Spleen (tissue), 7 donors: ENCODE measurements around the gene DRAM1.

Experiments
- POLR2A ChIP-seq, 3 donors: fragments of 450-650 bp; IDR thresholded peaks; one replicate each; pipeline ENCODE4 v1.5.1; 2017; ENCODE audit warnings: antibody characterized with exemption in 3 of 3, mild to moderate bottlenecking in 1 of 3
- POLR2AphosphoS5 ChIP-seq, 3 donors: sonication (generic); formaldehyde crosslinking; IDR thresholded peaks; one replicate each; pipeline ENCODE4 v1.5.1; 2017; ENCODE audit warnings: antibody characterized with exemption in 3 of 3
- TF ChIP-seq, protein P1 (sequence below), 11 experiments: fragments of 200-600 bp in 7 of 11; fragments of 450-650 bp in 4 of 11; sonication (generic) in 4 of 11; IDR thresholded peaks in 8 of 11; conservative IDR thresholded peaks in 3 of 11; 1 replicate in 7 of 11; 2 replicates in 4 of 11; pipeline versions ENCODE4 v1.4.0 to v1.8.0; 2016 to 2021; ENCODE audit warnings: antibody characterized with exemption in 11 of 11, inconsistent platforms in 4 of 11, mild to moderate bottlenecking in 1 of 11
- donor health status: DM: no; HTN: no; CAD: no; lungs with moderate emphysema.
- donor health status: DM: no; HTN: no; CAD: no.
- donor health status: DM: no; HTN: no; CAD: no.

GRCh38 chr12:101901777-101902176 lies 24.4 kb downstream of the DRAM1 start:
- TF ChIP-seq, protein P1, sequence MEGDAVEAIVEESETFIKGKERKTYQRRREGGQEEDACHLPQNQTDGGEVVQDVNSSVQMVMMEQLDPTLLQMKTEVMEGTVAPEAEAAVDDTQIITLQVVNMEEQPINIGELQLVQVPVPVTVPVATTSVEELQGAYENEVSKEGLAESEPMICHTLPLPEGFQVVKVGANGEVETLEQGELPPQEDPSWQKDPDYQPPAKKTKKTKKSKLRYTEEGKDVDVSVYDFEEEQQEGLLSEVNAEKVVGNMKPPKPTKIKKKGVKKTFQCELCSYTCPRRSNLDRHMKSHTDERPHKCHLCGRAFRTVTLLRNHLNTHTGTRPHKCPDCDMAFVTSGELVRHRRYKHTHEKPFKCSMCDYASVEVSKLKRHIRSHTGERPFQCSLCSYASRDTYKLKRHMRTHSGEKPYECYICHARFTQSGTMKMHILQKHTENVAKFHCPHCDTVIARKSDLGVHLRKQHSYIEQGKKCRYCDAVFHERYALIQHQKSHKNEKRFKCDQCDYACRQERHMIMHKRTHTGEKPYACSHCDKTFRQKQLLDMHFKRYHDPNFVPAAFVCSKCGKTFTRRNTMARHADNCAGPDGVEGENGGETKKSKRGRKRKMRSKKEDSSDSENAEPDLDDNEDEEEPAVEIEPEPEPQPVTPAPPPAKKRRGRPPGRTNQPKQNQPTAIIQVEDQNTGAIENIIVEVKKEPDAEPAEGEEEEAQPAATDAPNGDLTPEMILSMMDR (IDR thresholded peaks at IDR 0.05 in 8 of 11, conservative IDR thresholded peaks at IDR 0.05 in 3 of 11), result no peak
- TF ChIP-seq POLR2AphosphoS5 (IDR thresholded peaks at IDR 0.05) (no peak), POLR2A (IDR thresholded peaks at IDR 0.05) (no peak)
